RWPE1 (cell line): ENCODE data around the gene TMA7.
A peak's percentile ranks its signal among the peaks of the same experiment; 100 is the strongest.

ENCODE experiments used
- CTCF ChIA-PET: fragments of 350-600 bp; sonication (Branson Sonifier 250); formaldehyde crosslinking; extraction: SDS; loops from one replicate; lab custom pipeline; 2021; lab: Yijun Ruan, JAX
- POLR2A ChIA-PET: fragments of 400-600 bp; formaldehyde crosslinking; extraction: SDS; loops from one replicate; lab custom pipeline; 2020; ENCODE audit warnings: antibody characterized with exemption; ENCODE audit not compliant: low non-redundant PET; lab: Yijun Ruan, JAX
- DNase-seq: peaks from one replicate; pipeline ENCODE4 v3.0.0; 2012; ENCODE audit warnings: low spot score
- H3K27ac ChIP-seq: fragments of 450-650 bp; 2 replicates; pipeline ENCODE4 v1.5.1; 2017
- TF ChIP-seq, protein P1 (sequence below): fragments of 450-650 bp; conservative IDR thresholded peaks from 2 replicates; pipeline ENCODE4 v1.5.1; 2017; ENCODE audit warnings: low read depth, mild to moderate bottlenecking

TMA7 gene

DNA sequence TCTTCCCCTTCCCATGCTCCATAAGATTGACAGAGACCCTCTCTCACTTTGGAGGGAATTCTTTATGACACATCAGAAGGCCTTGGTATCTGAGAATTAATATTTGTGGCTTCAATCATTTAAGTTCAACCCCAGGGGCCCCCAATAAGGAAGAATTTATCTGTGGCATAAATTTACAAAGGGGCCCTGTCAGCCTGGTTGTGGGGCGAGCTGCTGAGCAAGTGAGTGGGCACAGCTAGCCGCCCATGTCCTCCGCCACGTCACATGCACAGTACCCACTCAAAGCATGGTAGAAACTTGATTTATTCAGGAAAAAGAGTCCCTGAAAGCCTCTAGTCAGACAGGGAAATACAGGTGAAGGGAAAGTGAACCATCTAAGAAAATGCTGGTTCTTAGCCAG, 23.5 kb upstream of the TMA7 start:
- TF ChIP-seq, protein P1, sequence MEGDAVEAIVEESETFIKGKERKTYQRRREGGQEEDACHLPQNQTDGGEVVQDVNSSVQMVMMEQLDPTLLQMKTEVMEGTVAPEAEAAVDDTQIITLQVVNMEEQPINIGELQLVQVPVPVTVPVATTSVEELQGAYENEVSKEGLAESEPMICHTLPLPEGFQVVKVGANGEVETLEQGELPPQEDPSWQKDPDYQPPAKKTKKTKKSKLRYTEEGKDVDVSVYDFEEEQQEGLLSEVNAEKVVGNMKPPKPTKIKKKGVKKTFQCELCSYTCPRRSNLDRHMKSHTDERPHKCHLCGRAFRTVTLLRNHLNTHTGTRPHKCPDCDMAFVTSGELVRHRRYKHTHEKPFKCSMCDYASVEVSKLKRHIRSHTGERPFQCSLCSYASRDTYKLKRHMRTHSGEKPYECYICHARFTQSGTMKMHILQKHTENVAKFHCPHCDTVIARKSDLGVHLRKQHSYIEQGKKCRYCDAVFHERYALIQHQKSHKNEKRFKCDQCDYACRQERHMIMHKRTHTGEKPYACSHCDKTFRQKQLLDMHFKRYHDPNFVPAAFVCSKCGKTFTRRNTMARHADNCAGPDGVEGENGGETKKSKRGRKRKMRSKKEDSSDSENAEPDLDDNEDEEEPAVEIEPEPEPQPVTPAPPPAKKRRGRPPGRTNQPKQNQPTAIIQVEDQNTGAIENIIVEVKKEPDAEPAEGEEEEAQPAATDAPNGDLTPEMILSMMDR = no peak
- POLR2A ChIA-PET = no interaction called here

DNA sequence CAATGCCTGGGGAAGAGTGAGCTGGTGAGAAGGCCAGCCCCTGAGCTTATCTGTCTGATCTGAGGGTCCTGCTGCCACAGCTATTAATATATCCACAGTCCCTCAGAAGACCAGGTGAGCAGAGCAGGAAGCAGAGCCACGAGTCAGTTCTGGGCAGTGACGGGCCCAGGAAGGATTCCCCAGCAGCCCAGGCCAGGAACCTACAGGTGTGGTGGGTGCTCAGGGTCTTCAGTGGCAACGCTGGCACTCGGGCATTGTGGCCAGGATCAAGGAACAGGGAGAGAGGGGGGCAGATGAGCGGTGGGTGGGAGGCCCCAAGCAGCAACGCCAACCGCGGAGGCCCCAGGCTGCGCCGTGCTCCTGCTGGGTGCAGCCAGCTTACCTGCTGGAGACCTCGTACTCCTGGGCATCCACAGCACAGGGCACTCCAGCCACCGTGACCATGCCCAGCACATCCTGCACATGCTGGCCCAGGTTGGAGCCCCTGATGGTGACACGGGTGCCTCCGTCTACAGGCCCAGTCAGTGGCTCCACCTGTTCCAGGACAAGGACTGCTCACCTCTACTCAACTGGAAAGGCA, 22.4 kb upstream of the TMA7 start:
- CTCF ChIA-PET = no interaction called here
- TF ChIP-seq, protein P1 = no peak
- POLR2A ChIA-PET = interaction anchor here (0.6 kb wide), 1 partner anchor 18 kb away, joined by 3 read pairs; no protein-coding TSS in a partner anchor

More for the DNA sequence above, 23.5 kb upstream of the TMA7 start:
- peak overlapping the region; percentile 99 for H3K27ac ChIP-seq
- CTCF ChIA-PET = interaction anchor here (1.2 to 1.4 kb wide), 2 partner anchors 15 to 20 kb away, joined by 3 to 5 read pairs; no protein-coding TSS in a partner anchor
- DNase-seq = no peak

GRCh38 chr3:48418140-48418539, 21.9 kb upstream of the TMA7 start:
- TF ChIP-seq, protein P1 = no peak
- CTCF ChIA-PET = interaction anchor here (1.5 kb wide), 1 partner anchor 18 kb away, joined by 11 read pairs; no protein-coding TSS in a partner anchor
- POLR2A ChIA-PET = interaction anchor here (0.5 kb wide), 1 partner anchor 1147 kb away, joined by 3 read pairs; no protein-coding TSS in a partner anchor
- peak overlapping the region; percentile 99 for H3K27ac ChIP-seq
- no peak for DNase-seq

More for the DNA sequence above, 22.4 kb upstream of the TMA7 start:
- peak overlapping the region; percentile 99 for H3K27ac ChIP-seq
- no peak for DNase-seq

GRCh38 chr3:48418651-48419050, 21.4 kb upstream of the TMA7 start:
- TF ChIP-seq, protein P1 = no peak
- CTCF ChIA-PET = interaction anchor here (0.6 to 1.5 kb wide), 2 partner anchors 17 to 140 kb away, joined by 3 to 11 read pairs; no protein-coding TSS in a partner anchor
- H3K27ac ChIP-seq = peak overlapping the region; percentile 99
- POLR2A ChIA-PET = interaction anchor here (0.5 kb wide), 2 partner anchors 10 to 1146 kb away, joined by 3 read pairs; no protein-coding TSS in a partner anchor
- no peak for DNase-seq

GRCh38 chr3:48419149-48419548, 20.9 kb upstream of the TMA7 start:
- POLR2A ChIA-PET = interaction anchor here (0.5 kb wide), 1 partner anchor 9 kb away, joined by 3 read pairs; no protein-coding TSS in a partner anchor
- H3K27ac ChIP-seq = peak overlapping the region; percentile 99

GRCh38 chr3:48419597-48419996, 20.5 kb upstream of the TMA7 start:
- ChIA-PET CTCF (interaction anchor here (1.5 kb wide), 1 partner anchor 16 kb away, joined by 11 read pairs; no protein-coding TSS in a partner anchor), POLR2A (no interaction called here)
- TF ChIP-seq, protein P1 = no peak
- peak overlapping the region; percentile 99 for H3K27ac ChIP-seq
- no peak for DNase-seq

More at GRCh38 chr3:48419149-48419548, 20.9 kb upstream of the TMA7 start:
- TF ChIP-seq, protein P1 = no peak
- CTCF ChIA-PET = interaction anchor here (0.6 to 1.5 kb wide), 2 partner anchors 17 to 140 kb away, joined by 3 to 11 read pairs; no protein-coding TSS in a partner anchor
- DNase-seq = no peak
